HEK293 (cell line): ENCODE results near the gene KANSL1.

Experiments used
- CTCF ChIA-PET: fragments of 350-600 bp; formaldehyde crosslinking; extraction: SDS; loops from one replicate; lab custom pipeline; 2021; ENCODE audit warnings: antibody characterized with exemption; lab: Yijun Ruan, JAX
- POLR2A ChIA-PET: fragments of 300-600 bp; formaldehyde crosslinking; extraction: SDS; loops from one replicate; lab custom pipeline; 2020; ENCODE audit warnings: antibody characterized with exemption, inconsistent platforms; lab: Yijun Ruan, JAX
- H3K27ac ChIP-seq: fragments of 200-500 bp; sonication (Bioruptor generic); 2 replicates; pipeline ENCODE4 v1.5.1; 2014; ENCODE audit warnings: low read depth, low read length, control low read depth, inconsistent platforms; ENCODE audit errors: extremely low read depth
- H3K36me3 ChIP-seq, 2 experiments: fragments of 200-500 bp in 1 of 2; sonication (Bioruptor generic) in 1 of 2; 1 replicate in 1 of 2; 2 replicates in 1 of 2; pipeline ENCODE4 v1.5.1; 2014 to 2017; ENCODE audit warnings: inconsistent platforms in 2 of 2, low read length in 2 of 2; ENCODE audit not compliant: control insufficient read depth in 2 of 2, insufficient read depth in 1 of 2
- H3K4me1 ChIP-seq: fragments of 200-500 bp; sonication (Bioruptor generic); 2 replicates; pipeline ENCODE4 v1.5.1; 2014; ENCODE audit warnings: mild to moderate bottlenecking, low read length, inconsistent platforms; ENCODE audit not compliant: control insufficient read depth, insufficient read depth
- H3K4me3 ChIP-seq: 2 replicates; pipeline ENCODE4 v1.5.1; 2011; ENCODE audit warnings: low read depth, mild to moderate bottlenecking, control low read depth, low read length, moderate library complexity
- H3K9me3 ChIP-seq: fragments of 200-500 bp; sonication (Bioruptor generic); 2 replicates; pipeline ENCODE4 v1.5.1; 2014; ENCODE audit warnings: low read depth, low read length, inconsistent platforms; ENCODE audit not compliant: control insufficient read depth, insufficient read depth
- GLI4 ChIP-seq: fragments of 450-650 bp; formaldehyde crosslinking; IDR thresholded peaks from 2 replicates; pipeline ENCODE4 v1.5.1; 2016; ENCODE audit warnings: missing biosample characterization, missing genetic modification characterization
- MZF1 ChIP-seq: fragments of 450-650 bp; formaldehyde crosslinking; IDR thresholded peaks from 2 replicates; pipeline ENCODE4 v1.5.1; 2017; ENCODE audit warnings: missing biosample characterization, missing genetic modification characterization, borderline replicate concordance
- SETDB1 ChIP-seq: IDR thresholded peaks from one replicate; pipeline ENCODE4 v1.6.1; 2017; ENCODE audit warnings: mild to moderate bottlenecking, low read length, moderate library complexity, mixed read lengths; ENCODE audit not compliant: insufficient read length
- TCF7L2 ChIP-seq: IDR thresholded peaks from 2 replicates; pipeline ENCODE4 v1.6.1; 2011; ENCODE audit warnings: low read depth, mild to moderate bottlenecking, inconsistent platforms, low read length, moderate library complexity, borderline replicate concordance
- ZBTB17 ChIP-seq: fragments of 450-650 bp; formaldehyde crosslinking; IDR thresholded peaks from 2 replicates; pipeline ENCODE4 v1.5.1; 2016; ENCODE audit warnings: missing biosample characterization, missing genetic modification characterization
- ZBTB44 ChIP-seq: fragments of 450-650 bp; IDR thresholded peaks from 2 replicates; pipeline ENCODE4 v1.5.1; 2018; ENCODE audit warnings: missing biosample characterization, mild to moderate bottlenecking, missing genetic modification characterization
- ZNF114 ChIP-seq: fragments of 450-650 bp; formaldehyde crosslinking; IDR thresholded peaks from 2 replicates; pipeline ENCODE4 v1.5.0; 2017; ENCODE audit warnings: missing biosample characterization, missing genetic modification characterization
- ZNF214 ChIP-seq: fragments of 450-650 bp; formaldehyde crosslinking; IDR thresholded peaks from 2 replicates; pipeline ENCODE4 v1.5.1; 2017; ENCODE audit warnings: missing biosample characterization, mild to moderate bottlenecking, missing genetic modification characterization, borderline replicate concordance
- ZNF248 ChIP-seq: fragments of 450-650 bp; formaldehyde crosslinking; IDR thresholded peaks from 2 replicates; pipeline ENCODE4 v1.5.1; 2017; ENCODE audit warnings: missing biosample characterization, missing genetic modification characterization
- ZNF354C ChIP-seq: fragments of 450-650 bp; formaldehyde crosslinking; IDR thresholded peaks from 2 replicates; pipeline ENCODE4 v1.5.1; 2016; ENCODE audit warnings: missing biosample characterization, missing genetic modification characterization, low read depth, borderline replicate concordance
- ZNF394 ChIP-seq: fragments of 450-650 bp; formaldehyde crosslinking; IDR thresholded peaks from 2 replicates; pipeline ENCODE4 v1.5.1; 2016; ENCODE audit warnings: missing biosample characterization, missing genetic modification characterization, mild to moderate bottlenecking, moderate library complexity, borderline replicate concordance
- ZNF501 ChIP-seq: fragments of 450-650 bp; formaldehyde crosslinking; IDR thresholded peaks from 2 replicates; pipeline ENCODE4 v1.5.1; 2016; ENCODE audit warnings: missing biosample characterization, missing genetic modification characterization
- ZNF510 ChIP-seq: fragments of 450-650 bp; formaldehyde crosslinking; IDR thresholded peaks from 2 replicates; pipeline ENCODE4 v1.5.1; 2018; ENCODE audit warnings: mild to moderate bottlenecking, missing genetic modification characterization, missing biosample characterization; ENCODE audit not compliant: insufficient replicate concordance
- ZNF518A ChIP-seq: fragments of 450-650 bp; formaldehyde crosslinking; conservative IDR thresholded peaks from 2 replicates; pipeline ENCODE4 v1.5.1; 2016; ENCODE audit warnings: low read depth, missing biosample characterization, missing genetic modification characterization
- ZNF558 ChIP-seq: fragments of 450-650 bp; formaldehyde crosslinking; IDR thresholded peaks from 2 replicates; pipeline ENCODE4 v1.5.1; 2016; ENCODE audit warnings: missing biosample characterization, missing genetic modification characterization
- ZNF580 ChIP-seq: fragments of 450-650 bp; formaldehyde crosslinking; IDR thresholded peaks from 2 replicates; pipeline ENCODE4 v1.5.1; 2016; ENCODE audit warnings: missing biosample characterization, missing genetic modification characterization
- ZNF664 ChIP-seq: fragments of 450-650 bp; formaldehyde crosslinking; IDR thresholded peaks from 2 replicates; pipeline ENCODE4 v1.5.1; 2016; ENCODE audit warnings: missing biosample characterization, missing genetic modification characterization
- ZNF830 ChIP-seq: fragments of 450-650 bp; IDR thresholded peaks from 2 replicates; pipeline ENCODE4 v1.5.0; 2018; ENCODE audit warnings: missing biosample characterization, missing genetic modification characterization, low read depth, mild to moderate bottlenecking, moderate library complexity

The KANSL1 gene

GRCh38 chr17:46212634-46213435 is 19.6 kb upstream of the KANSL1 start (continued):
- TF ChIP-seq ZBTB44: no peak; the same call in 1 of the 2 replicates
- TF ChIP-seq ZNF518A (tag by site-specific recombination): no peak
- TF ChIP-seq ZBTB17 (tag by site-specific recombination): peak; percentile 56
- TF ChIP-seq, all 188 proteins: peak for 23

GRCh38 chr17:46208997-46209396 is 15.8 kb upstream of the KANSL1 start:
- Histone ChIP-seq H3K36me3 (peaks cover 57 to 60% of the 10 kb centered on the region in 2 experiments; a peak in 2 of 3 replicates), H3K4me3 (no peak overlapping the region), H3K9me3 (peaks cover 5% of the 10 kb centered on the region), H3K4me1 (no peaks in the 10 kb centered on the region), H3K27ac (no peak overlapping the region)
- TF ChIP-seq GLI4 (no peak), ZNF214 (tag by site-specific recombination) (no peak), ZNF114 (no peak), ZNF664 (tag by site-specific recombination) (peak; percentile 85), ZNF354C (no peak), ZNF558 (tag by site-specific recombination) (no peak), ZNF501 (tag by site-specific recombination) (no peak), ZNF394 (no peak)
- POLR2A ChIA-PET: interaction anchor here (0.9 kb wide), 1 partner anchor 9 kb away, joined by 3 read pairs; no protein-coding TSS in a partner anchor
- CTCF ChIA-PET: interaction anchor here (0.6 to 4.6 kb wide), 4 partner anchors 10 to 207 kb away, joined by 4 to 96 read pairs (median 5); no protein-coding TSS in a partner anchor

- ChIA-PET CTCF (interaction anchor here (0.6 to 2.3 kb wide), 6 partner anchors 10 to 205 kb away, joined by 5 to 14 read pairs (median 8); partner anchors contain the start of gene KANSL1), POLR2A (no interaction called here)
- H3K27ac ChIP-seq: no peak overlapping the region
- no peak overlapping the region for H3K4me3 ChIP-seq
- TF ChIP-seq ZNF830 (no peak), SETDB1 (peak; percentile 70), TCF7L2 (no peak), ZNF580 (tag by site-specific recombination) (no peak), ZNF510 (no peak), MZF1 (no peak), ZNF248 (tag by site-specific recombination) (peak; percentile 97)
- no peaks in the 10 kb centered on the region for H3K4me1 ChIP-seq
- H3K36me3 ChIP-seq: peaks cover 34 to 53% of the 10 kb centered on the region in 2 experiments; a peak in 2 of 3 replicates
- peaks cover 5% of the 10 kb centered on the region for H3K9me3 ChIP-seq
Measured at GRCh38 chr17:46205975-46206374, 12.7 kb upstream of the KANSL1 start.
